Uterus (tissue), 2 donors: ENCODE results near the gene FAM227A.

ENCODE experiments used
- POLR2A ChIP-seq, 2 donors: fragments of 450-650 bp; IDR thresholded peaks; one replicate each; pipeline ENCODE4 v1.6.1; 2016; ENCODE audit warnings: antibody characterized with exemption in 2 of 2, mild to moderate bottlenecking in 1 of 2, moderate library complexity in 1 of 2
- TF ChIP-seq, protein P1 (sequence below), 4 experiments: fragments of 200-600 bp in 2 of 4; fragments of 450-650 bp in 2 of 4; sonication (generic) in 2 of 4; IDR thresholded peaks; one replicate each; pipeline ENCODE4 v1.5.1; 2016 to 2019; ENCODE audit warnings: antibody characterized with exemption in 4 of 4, mild to moderate bottlenecking in 2 of 4, moderate library complexity in 1 of 4

DNA sequence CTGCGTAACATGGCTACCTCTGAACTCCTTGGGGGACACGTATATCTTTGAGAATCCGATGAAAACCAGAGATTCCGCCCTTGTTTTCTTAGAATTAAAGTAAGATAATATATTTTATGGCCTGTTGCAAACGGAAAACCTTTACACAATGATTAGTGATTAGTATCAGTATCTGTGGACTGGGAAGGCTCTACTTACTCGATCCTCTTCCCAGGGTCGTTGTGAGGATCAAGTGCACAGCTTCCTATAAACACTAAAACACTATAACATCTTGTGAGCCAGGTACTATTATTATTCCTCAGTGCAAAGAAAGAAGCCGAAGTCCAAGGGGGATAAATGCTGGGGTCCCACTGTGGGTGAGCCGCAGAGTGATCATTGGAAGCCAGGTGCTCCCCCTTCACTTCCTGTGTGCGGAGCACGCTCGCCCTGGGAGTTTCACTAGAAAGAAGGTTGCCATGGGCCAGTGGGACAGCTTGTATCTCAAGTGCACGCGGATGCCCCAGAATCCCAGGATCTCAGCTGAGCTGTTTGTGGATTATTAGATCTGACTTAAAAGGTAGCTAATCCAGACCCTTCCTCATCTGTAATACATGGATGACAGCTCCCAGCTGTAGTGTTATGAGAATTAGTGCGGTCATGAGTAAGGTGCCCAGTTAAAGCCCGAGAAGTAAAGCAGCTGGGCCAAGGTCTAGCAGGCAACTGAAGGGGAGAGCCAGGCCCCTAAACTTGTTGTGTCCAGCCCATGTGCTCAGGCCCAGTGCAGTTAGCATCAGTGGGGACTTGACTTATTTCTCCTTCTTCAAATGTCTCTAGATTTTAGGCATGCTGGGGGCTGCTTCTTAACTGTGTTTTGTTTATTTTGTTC, 1.1 kb upstream of the FAM227A start:
- TF ChIP-seq, protein P1, sequence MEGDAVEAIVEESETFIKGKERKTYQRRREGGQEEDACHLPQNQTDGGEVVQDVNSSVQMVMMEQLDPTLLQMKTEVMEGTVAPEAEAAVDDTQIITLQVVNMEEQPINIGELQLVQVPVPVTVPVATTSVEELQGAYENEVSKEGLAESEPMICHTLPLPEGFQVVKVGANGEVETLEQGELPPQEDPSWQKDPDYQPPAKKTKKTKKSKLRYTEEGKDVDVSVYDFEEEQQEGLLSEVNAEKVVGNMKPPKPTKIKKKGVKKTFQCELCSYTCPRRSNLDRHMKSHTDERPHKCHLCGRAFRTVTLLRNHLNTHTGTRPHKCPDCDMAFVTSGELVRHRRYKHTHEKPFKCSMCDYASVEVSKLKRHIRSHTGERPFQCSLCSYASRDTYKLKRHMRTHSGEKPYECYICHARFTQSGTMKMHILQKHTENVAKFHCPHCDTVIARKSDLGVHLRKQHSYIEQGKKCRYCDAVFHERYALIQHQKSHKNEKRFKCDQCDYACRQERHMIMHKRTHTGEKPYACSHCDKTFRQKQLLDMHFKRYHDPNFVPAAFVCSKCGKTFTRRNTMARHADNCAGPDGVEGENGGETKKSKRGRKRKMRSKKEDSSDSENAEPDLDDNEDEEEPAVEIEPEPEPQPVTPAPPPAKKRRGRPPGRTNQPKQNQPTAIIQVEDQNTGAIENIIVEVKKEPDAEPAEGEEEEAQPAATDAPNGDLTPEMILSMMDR (IDR thresholded peaks at IDR 0.05) = no peak
- no peak for TF ChIP-seq POLR2A (IDR thresholded peaks at IDR 0.05)
